Left lung (tissue), 10 donors: Measurements from ENCODE around the gene NDUFS1. TPM values are rescaled to one million over a fixed set of nuclear protein-coding genes. Genes with fewer than 3 reads are reported as not detected.
"Not testable (repeated sequence)": the region's sequence is repeated elsewhere in the genome, so short reads cannot be mapped to it uniquely, and the experiment has no call there.

Experiments
- ATAC-seq: fragments of 200-7000 bp; cut with Tn5 transposase; one replicate; pipeline ENCODE4 v1.9.1; 2020; ENCODE audit warnings: moderate library complexity
- DNase-seq, 4 donors: peaks; one replicate each; pipeline ENCODE4 v3.0.0-alpha.2; 2013 to 2020
- H3K27ac ChIP-seq, 2 donors: fragments of 200-600 bp; sonication (generic) in 1 of 2; one replicate each; pipeline versions ENCODE4 v1.5.0 to v1.8.0; 2020 to 2021
- H3K27me3 ChIP-seq, 2 donors: fragments of 200-600 bp; sonication (generic) in 1 of 2; one replicate each; pipeline versions ENCODE4 v1.5.0 to v1.8.0; 2020 to 2021
- H3K36me3 ChIP-seq, 2 donors: fragments of 200-600 bp; sonication (generic) in 1 of 2; one replicate each; pipeline versions ENCODE4 v1.5.0 to v1.8.0; 2020 to 2021
- H3K4me1 ChIP-seq, 2 donors: fragments of 200-600 bp; one replicate each; pipeline ENCODE4 v1.8.0; 2021
- H3K4me3 ChIP-seq, 2 donors: fragments of 200-600 bp; sonication (generic) in 1 of 2; one replicate each; pipeline versions ENCODE4 v1.5.0 to v1.8.0; 2020 to 2021; ENCODE audit warnings: mild to moderate bottlenecking in 1 of 2
- H3K9me3 ChIP-seq, 2 donors: fragments of 200-600 bp; sonication (generic) in 1 of 2; one replicate each; pipeline versions ENCODE4 v1.5.0 to v1.8.0; 2020 to 2021
- intact Hi-C, 2 donors: fragments of 100-400 bp; cut with DNase I; formaldehyde crosslinking; loops; one replicate each; pipeline versions ENCODE4 v1.11.2 to v1.14.2; 2022
- polyA plus RNA-seq, 6 donors: library from polyadenylated mRNA; unstranded; fragments of 120-200 nt; gene quantifications; one replicate each; pipeline ENCODE4 v1.2.1, GENCODE V29; 2013; ENCODE audit not compliant: insufficient read length in 6 of 6
- total RNA-seq, 2 donors: library from RNA; stranded (reverse); fragmentation: NEBNext Ultra II Directional; extraction: Animal tissue kit (Norgen Biotek cat#: 25700); gene quantifications; one replicate each; pipeline ENCODE4 v1.2.1, GENCODE V29; 2021
- TF ChIP-seq, protein P1 (sequence below), 2 donors: fragments of 200-600 bp; sonication (generic) in 1 of 2; IDR thresholded peaks; one replicate each; pipeline versions ENCODE4 v1.5.0 to v1.8.0; 2021; ENCODE audit warnings: antibody characterized with exemption in 2 of 2
- donor health status: DM: no; HTN: yes; CAD: no.
- donor health status: DM: no; HTN: no; CAD: no.

The NDUFS1 gene
- total and polyA plus RNA-seq, 8 donors, result 48.5 to 79.8 (median 57.9) TPM

DNA sequence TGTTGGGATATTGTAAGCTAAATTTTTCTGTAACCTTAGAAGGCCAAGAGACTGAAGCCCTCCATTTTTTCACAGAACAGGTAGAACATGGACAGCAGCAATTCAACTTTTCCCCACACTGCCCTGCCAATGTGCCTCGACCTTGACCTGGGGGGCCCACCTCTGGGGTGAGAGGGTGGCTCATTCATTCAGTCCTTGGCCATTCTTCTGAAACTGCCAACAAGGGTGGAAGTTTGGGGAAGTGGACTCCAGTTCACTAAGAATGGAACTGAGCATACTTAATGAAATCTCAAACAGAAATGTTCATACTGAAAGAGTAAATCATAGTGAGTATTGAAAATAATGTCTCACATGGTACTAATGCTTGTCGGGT is 1.5 kb upstream of the NDUFS1 start:
- H3K36me3 ChIP-seq, result peaks cover 0 to 44% of the 10 kb centered on the region in 2 donors
- DNase-seq (no peak), ATAC-seq (no peak)
- no peaks in the 10 kb centered on the region for H3K27me3 ChIP-seq
- H3K4me1 ChIP-seq, result peaks cover 11 to 55% of the 10 kb centered on the region in 2 donors
- H3K27ac ChIP-seq, result peak overlapping the region; percentile 86 to 95
- no peaks in the 10 kb centered on the region for H3K9me3 ChIP-seq
- intact Hi-C loops, result no loop called here
- H3K4me3 ChIP-seq, result peak overlapping the region; percentile 74 to 90
- TF ChIP-seq, protein P1, sequence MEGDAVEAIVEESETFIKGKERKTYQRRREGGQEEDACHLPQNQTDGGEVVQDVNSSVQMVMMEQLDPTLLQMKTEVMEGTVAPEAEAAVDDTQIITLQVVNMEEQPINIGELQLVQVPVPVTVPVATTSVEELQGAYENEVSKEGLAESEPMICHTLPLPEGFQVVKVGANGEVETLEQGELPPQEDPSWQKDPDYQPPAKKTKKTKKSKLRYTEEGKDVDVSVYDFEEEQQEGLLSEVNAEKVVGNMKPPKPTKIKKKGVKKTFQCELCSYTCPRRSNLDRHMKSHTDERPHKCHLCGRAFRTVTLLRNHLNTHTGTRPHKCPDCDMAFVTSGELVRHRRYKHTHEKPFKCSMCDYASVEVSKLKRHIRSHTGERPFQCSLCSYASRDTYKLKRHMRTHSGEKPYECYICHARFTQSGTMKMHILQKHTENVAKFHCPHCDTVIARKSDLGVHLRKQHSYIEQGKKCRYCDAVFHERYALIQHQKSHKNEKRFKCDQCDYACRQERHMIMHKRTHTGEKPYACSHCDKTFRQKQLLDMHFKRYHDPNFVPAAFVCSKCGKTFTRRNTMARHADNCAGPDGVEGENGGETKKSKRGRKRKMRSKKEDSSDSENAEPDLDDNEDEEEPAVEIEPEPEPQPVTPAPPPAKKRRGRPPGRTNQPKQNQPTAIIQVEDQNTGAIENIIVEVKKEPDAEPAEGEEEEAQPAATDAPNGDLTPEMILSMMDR (IDR thresholded peaks at IDR 0.05), result no peak

DNA sequence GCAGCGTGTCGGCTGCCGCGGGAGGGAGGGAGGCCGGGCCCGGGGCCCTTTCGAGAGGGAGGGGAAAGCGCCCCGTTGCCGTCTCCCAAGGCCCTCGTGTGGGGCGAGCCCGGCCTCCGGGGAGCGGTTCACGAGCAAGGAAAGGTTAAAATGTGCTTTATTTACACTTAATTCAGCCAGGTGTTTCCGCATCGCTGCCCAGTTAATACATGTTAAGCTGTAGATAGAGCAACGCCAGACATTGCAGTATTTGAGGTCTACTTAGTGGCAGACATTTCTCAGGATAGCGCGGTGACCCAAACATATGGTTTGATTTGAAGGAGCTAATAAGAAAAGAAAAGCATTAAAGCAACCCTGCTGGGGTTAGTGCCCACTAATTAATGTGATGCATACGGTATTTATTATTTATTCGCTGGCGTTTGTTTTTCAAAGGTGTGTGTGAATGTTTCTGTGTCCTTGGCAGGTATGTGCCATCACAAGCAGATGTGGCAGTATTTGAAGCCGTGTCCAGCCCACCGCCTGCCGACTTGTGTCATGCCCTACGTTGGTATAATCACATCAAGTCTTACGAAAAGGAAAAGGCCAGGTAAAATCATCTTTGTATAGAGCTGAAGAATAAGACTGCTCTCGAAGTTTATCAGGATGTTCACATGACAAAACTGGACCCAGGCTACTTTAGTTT is 1.0 kb upstream of the NDUFS1 start:
- TF ChIP-seq, protein P1 (IDR thresholded peaks at IDR 0.05), result no peak
- Histone ChIP-seq H3K4me3 (peak overlapping the region; percentile 74 to 90), H3K27ac (peak overlapping the region; percentile 86 to 95), H3K9me3 (no peaks in the 10 kb centered on the region), H3K36me3 (peaks cover 0 to 44% of the 10 kb centered on the region in 2 donors), H3K4me1 (peaks cover 11 to 55% of the 10 kb centered on the region in 2 donors), H3K27me3 (no peaks in the 10 kb centered on the region)
- intact Hi-C loops, result no loop called here
- DNase-seq (peak in 1 of 4 donors; percentile 37), ATAC-seq (peak; percentile 72)

DNA sequence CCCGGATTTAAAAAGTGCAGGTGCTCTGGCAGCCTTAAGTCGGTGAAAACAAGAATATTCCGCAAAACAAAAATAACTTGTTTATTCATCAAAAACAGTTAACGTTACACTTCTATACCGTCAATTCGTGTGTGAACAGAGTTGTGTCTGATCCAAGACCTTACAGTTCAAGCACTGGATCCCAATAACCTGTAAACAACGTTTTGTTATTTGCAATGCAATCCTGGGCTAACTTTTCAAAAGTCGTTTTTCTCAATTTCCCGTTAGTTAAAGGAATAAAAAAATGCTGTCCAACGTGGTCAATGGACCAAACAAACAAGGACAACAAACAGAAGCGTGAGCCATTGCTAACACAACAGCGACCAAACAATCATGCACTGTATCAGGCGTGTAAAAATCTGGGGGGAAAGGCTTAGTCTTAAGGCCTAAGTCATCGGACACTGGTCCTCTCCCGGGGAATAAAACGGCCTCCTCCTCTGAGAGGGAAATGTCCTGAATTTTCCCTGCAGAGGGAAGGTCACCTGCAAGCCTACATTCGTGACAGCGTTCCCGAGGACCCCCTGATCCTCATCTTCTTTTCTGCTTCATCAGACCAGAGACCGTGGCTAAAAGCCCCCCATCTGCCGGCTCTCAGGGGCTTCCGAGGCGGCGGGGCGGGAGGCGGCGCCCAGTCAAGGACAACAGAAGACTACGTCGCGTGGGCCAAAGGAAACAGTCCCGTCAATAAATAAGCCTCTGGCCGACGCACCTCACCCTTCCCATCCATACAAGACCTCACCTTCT is 490 bp downstream of the NDUFS1 start:
- Histone ChIP-seq H3K27ac (peak overlapping the region; percentile 86 to 95), H3K9me3 (no peaks in the 10 kb centered on the region), H3K4me1 (peaks cover 11 to 57% of the 10 kb centered on the region in 2 donors), H3K4me3 (peak overlapping the region; percentile 74 to 90), H3K36me3 (peaks cover 0 to 31% of the 10 kb centered on the region in 2 donors), H3K27me3 (no peaks in the 10 kb centered on the region)
- intact Hi-C loops, result loop anchor here in 1 of 2 donors (10.0 kb wide), 1 partner anchor 74 kb away; the partner anchor contains the start of gene INO80D
- DNase-seq (peak in 1 of 4 donors; percentile 10), ATAC-seq (peak; percentile 16)
- TF ChIP-seq, protein P1 (IDR thresholded peaks at IDR 0.05), result no peak

DNA sequence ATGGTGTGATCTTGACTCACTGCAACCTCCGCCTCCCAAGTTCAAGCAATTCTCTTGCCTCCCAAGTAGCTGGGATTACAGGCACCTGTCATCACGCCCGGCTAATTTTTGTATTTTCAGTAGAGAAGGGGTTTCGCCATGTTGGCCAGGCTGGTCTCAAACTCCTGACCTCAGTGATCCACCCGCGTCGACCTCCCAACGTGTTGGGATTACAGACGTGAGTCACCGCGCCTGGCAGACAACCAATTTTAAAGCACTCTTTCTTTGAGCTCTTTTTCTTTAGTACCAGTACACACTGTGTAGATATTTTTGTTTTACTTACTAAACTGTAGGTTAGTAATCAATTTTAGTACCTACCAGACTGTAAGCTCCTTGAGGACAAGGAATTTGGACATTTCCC is 2.2 kb downstream of the NDUFS1 start:
- not testable (repeated sequence) for H3K27me3 ChIP-seq, H3K4me3 ChIP-seq, H3K9me3 ChIP-seq, ATAC-seq, DNase-seq, H3K27ac ChIP-seq
- peaks cover 11 to 44% of the 10 kb centered on the region in 2 donors for H3K4me1 ChIP-seq
- peaks cover 3 to 16% of the 10 kb centered on the region in 2 donors for H3K36me3 ChIP-seq
- intact Hi-C loops, result loop anchor here in 1 of 2 donors (10.0 kb wide), 1 partner anchor 72 kb away; the partner anchor contains the start of gene INO80D

DNA sequence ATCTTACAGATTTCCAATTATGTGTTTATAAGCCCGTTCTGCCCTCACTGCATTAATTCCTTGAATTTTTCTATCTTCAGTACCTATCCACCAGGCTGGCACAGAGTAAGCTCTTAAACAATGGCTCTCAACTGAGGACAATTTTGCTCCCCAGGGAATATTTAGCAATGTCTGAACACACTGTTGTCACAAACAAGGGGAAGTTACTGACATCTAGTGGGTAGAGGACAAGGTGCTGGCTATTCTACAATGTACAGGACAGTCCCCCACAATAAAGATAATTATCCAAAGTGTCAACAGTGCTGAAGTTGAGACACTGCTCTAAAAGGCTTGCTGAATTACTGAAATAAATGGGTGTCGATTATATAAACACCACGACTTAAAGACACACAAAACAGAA is 5.0 kb downstream of the NDUFS1 start:
- H3K36me3 ChIP-seq, result peaks cover 3 to 27% of the 10 kb centered on the region in 2 donors
- H3K9me3 ChIP-seq, result no peaks in the 10 kb centered on the region
- intact Hi-C loops, result loop anchor here in 1 of 2 donors (10.0 kb wide), 1 partner anchor 69 kb away; the partner anchor contains the start of gene INO80D
- H3K27me3 ChIP-seq, result no peaks in the 10 kb centered on the region
- DNase-seq (no peak), ATAC-seq (no peak)
- peaks cover 4 to 23% of the 10 kb centered on the region in 2 donors for H3K4me1 ChIP-seq
- no peak overlapping the region for H3K4me3 ChIP-seq
- H3K27ac ChIP-seq, result no peak overlapping the region
- TF ChIP-seq, protein P1 (IDR thresholded peaks at IDR 0.05), result no peak
